PC-9 (cell line): Measurements from ENCODE around the gene NDUFS2.

Source experiments
- CTCF ChIP-seq: fragments of 200-600 bp; sonication (generic); conservative IDR thresholded peaks from 2 replicates; pipeline ENCODE4 v1.6.1; 2017; ENCODE audit warnings: mixed run types, antibody characterized with exemption, mild to moderate bottlenecking, moderate library complexity
- EZH2 ChIP-seq: fragments of 200-600 bp; sonication (generic); IDR thresholded peaks from 2 replicates; pipeline ENCODE4 v1.8.0; 2017; ENCODE audit warnings: antibody characterized with exemption, low read depth

- TF ChIP-seq CTCF: peak; percentile 27; the same call in 1 of the 2 replicates
- no peak for TF ChIP-seq EZH2
Observed at GRCh38 chr1:161171191-161171590, 31.0 kb upstream of the NDUFS2 start.
